Measurements from ENCODE around the gene SORCS2.

DNA sequence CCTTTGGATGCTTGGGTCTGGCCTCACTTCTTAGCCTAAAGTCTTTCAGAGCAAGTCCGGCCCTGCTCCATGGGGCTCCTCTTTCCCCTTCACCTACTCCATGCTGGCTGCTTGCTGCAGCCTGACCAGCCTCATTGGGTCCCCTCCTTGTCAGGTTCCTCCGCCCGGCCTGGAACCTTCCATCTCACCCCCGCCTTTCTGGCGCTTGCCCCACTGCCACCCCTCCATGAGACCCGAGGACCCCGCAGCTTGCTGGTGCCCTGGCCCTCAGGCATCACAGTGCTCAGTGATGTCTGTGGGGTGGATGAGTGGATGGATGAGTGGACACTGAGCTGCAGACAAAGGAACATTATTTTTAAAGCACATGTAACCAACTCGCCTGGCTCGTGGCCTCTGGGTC, 24.7 kb downstream of the SORCS2 start:
- TF ChIP-seq CTCF (IDR thresholded peaks at IDR 0.05; ENCODE audit: low read depth, low read length, poor library complexity, severe bottlenecking) (no peak), EZH2phosphoT487 (IDR thresholded peaks at IDR 0.05; ENCODE audit: borderline replicate concordance, low read length) (no peak)

Data from DOHH2 (cell line).